ENCODE results near the gene RPS6KA5.
"Not testable (repeated sequence)": the region's sequence is repeated elsewhere in the genome, so short reads cannot be mapped to it uniquely, and the experiment has no call there.

RPS6KA5 gene

GRCh38 chr14:90940318-90940962 is 120.0 kb downstream of the RPS6KA5 start:
- no peak for DNase-seq (ENCODE audit: low read depth in 3 of 3)

- DNase-seq (ENCODE audit: low read depth in 3 of 3), result not testable (repeated sequence)
These were observed 121.1 kb downstream of the RPS6KA5 start for GRCh38 chr14:90939252-90939795.

GRCh38 chr14:90938615-90939014 is 121.8 kb downstream of the RPS6KA5 start:
- no peak for DNase-seq (ENCODE audit: low read depth in 3 of 3)

- no peak for DNase-seq (ENCODE audit: low read depth in 3 of 3)
These were observed 123.5 kb downstream of the RPS6KA5 start for GRCh38 chr14:90936757-90937440.

GRCh38 chr14:90924621-90925340 is 135.7 kb downstream of the RPS6KA5 start:
- DNase-seq (ENCODE audit: low read depth in 3 of 3), result no peak

GRCh38 chr14:90922141-90922540 is 138.3 kb downstream of the RPS6KA5 start:
- no peak for DNase-seq (ENCODE audit: low read depth in 3 of 3)

GRCh38 chr14:90911121-90911520 is 149.3 kb downstream of the RPS6KA5 start:
- no peak for DNase-seq (ENCODE audit: low read depth in 3 of 3)

GRCh38 chr14:90907178-90907577 is 153.3 kb downstream of the RPS6KA5 start:
- DNase-seq (ENCODE audit: low read depth in 3 of 3), result no peak

- no peak for DNase-seq (ENCODE audit: low read depth in 3 of 3)
These were observed 154.9 kb downstream of the RPS6KA5 start for GRCh38 chr14:90905531-90905930.

- DNase-seq (ENCODE audit: low read depth in 3 of 3), result peak in 2 of 3 experiments; percentile 13 to 36
These were observed 157.3 kb downstream of the RPS6KA5 start for GRCh38 chr14:90903101-90903500.

GRCh38 chr14:90900476-90901083 is 159.9 kb downstream of the RPS6KA5 start:
- no peak for DNase-seq (ENCODE audit: low read depth in 3 of 3)

GRCh38 chr14:90897022-90897421 is 163.4 kb downstream of the RPS6KA5 start:
- DNase-seq (ENCODE audit: low read depth in 3 of 3), result no peak

GRCh38 chr14:90894241-90894640 is 166.2 kb downstream of the RPS6KA5 start:
- DNase-seq (ENCODE audit: low read depth in 3 of 3), result no peak

- DNase-seq (ENCODE audit: low read depth in 3 of 3), result no peak
These were observed 166.9 kb downstream of the RPS6KA5 start for GRCh38 chr14:90893510-90893909.

GRCh38 chr14:90892970-90893369 is 167.5 kb downstream of the RPS6KA5 start:
- DNase-seq (ENCODE audit: low read depth in 3 of 3), result no peak

- no peak for DNase-seq (ENCODE audit: low read depth in 3 of 3)
These were observed 169.1 kb downstream of the RPS6KA5 start for GRCh38 chr14:90891326-90891725.

GRCh38 chr14:90890322-90891020 is 170.0 kb downstream of the RPS6KA5 start:
- no peak for DNase-seq (ENCODE audit: low read depth in 3 of 3)

GRCh38 chr14:90886297-90886815 is 174.1 kb downstream of the RPS6KA5 start:
- DNase-seq (ENCODE audit: low read depth in 3 of 3), result no peak

- no peak for DNase-seq (ENCODE audit: low read depth in 3 of 3)
These were observed 176.7 kb downstream of the RPS6KA5 start for GRCh38 chr14:90883782-90884181.

- DNase-seq (ENCODE audit: low read depth in 3 of 3), result no peak
These were observed 177.2 kb downstream of the RPS6KA5 start for GRCh38 chr14:90883197-90883596.

- no peak for DNase-seq (ENCODE audit: low read depth in 3 of 3)
These were observed 180.2 kb downstream of the RPS6KA5 start for GRCh38 chr14:90880282-90880681.

Measured in stimulated activated CD4-positive, alpha-beta T cell treated with anti-CD3 and anti-CD28 coated beads, TNF-alpha, amount 100 ng/mL, for 4 hours (primary cell).